AG04449 (cell line): ENCODE measurements around the gene GNG7.

ENCODE experiments used
- CTCF ChIA-PET: fragments of 350-600 bp; formaldehyde crosslinking; extraction: SDS; loops from one replicate; lab custom pipeline; 2021; ENCODE audit warnings: antibody characterized with exemption; lab: Yijun Ruan, JAX
- POLR2A ChIA-PET: fragments of 400-600, 350-600 bp; formaldehyde crosslinking; extraction: SDS; loops from one replicate; lab custom pipeline; 2020; ENCODE audit warnings: antibody characterized with exemption, inconsistent platforms; lab: Yijun Ruan, JAX
- DNase-seq: peaks from one replicate; pipeline ENCODE4 v3.0.0-alpha.2; 2010; ENCODE audit warnings: low read depth, low spot score
- H3K4me3 ChIP-seq: 2 replicates; pipeline ENCODE4 v1.5.1; 2011; ENCODE audit warnings: low read depth, mild to moderate bottlenecking, control low read depth, low read length
- CTCF ChIP-seq: IDR thresholded peaks from one replicate; pipeline ENCODE4 v1.5.1; 2011; ENCODE audit warnings: mild to moderate bottlenecking, moderate library complexity, low read length, control low read depth, inconsistent platforms; ENCODE audit not compliant: insufficient read depth; ENCODE audit errors: missing control alignments

The GNG7 gene

GRCh38 chr19:2551172-2551863 is 151.2 kb downstream of the GNG7 start:
- POLR2A ChIA-PET, result interaction anchor here (1.1 to 3.1 kb wide), 2 partner anchors 10 to 75 kb away, joined by 3 to 20 read pairs; partner anchors contain the start of gene GADD45B

GRCh38 chr19:2550431-2551171 is 151.9 kb downstream of the GNG7 start:
- CTCF ChIA-PET, result interaction anchor here (3.4 kb wide), 1 partner anchor 9 kb away, joined by 14 read pairs; no protein-coding TSS in a partner anchor
- no peak for TF ChIP-seq CTCF
- no peak for DNase-seq
- no peak overlapping the region for H3K4me3 ChIP-seq
- POLR2A ChIA-PET, result interaction anchor here (1.1 to 3.1 kb wide), 2 partner anchors 10 to 74 kb away, joined by 3 to 20 read pairs; partner anchors contain the start of gene GADD45B

More at GRCh38 chr19:2551172-2551863, 151.2 kb downstream of the GNG7 start:
- TF ChIP-seq CTCF, result no peak
- no peak for DNase-seq
- CTCF ChIA-PET, result interaction anchor here (1.3 to 3.4 kb wide), 2 partner anchors 10 to 28 kb away, joined by 4 to 14 read pairs; no protein-coding TSS in a partner anchor
- H3K4me3 ChIP-seq, result no peak overlapping the region

GRCh38 chr19:2549701-2550191 is 152.7 kb downstream of the GNG7 start:
- POLR2A ChIA-PET, result interaction anchor here (3.1 kb wide), 1 partner anchor 73 kb away, joined by 20 read pairs; the partner anchor contains the start of gene GADD45B

DNA sequence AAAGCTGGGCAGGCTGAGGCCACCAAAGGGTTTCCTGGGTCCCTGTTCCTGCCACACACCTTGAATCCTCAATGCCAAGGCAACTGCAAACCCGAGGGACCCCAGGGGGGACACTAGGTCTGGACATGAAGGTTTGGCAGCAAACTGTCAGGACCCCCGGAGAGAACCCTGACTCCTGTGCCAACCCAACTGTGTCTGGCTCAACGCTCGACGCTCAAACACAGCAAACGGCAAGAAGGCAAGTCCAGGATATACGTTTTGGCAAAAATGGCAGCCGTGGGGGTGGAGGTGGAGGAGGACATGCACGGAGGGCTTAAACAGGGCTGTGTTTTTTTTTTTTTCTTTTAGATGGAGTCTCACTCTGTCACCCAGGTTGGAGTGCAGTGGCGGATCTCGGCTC is 153.5 kb downstream of the GNG7 start:
- TF ChIP-seq CTCF, result no peak
- DNase-seq, result no peak
- ChIA-PET CTCF (no interaction called here), POLR2A (interaction anchor here (3.1 kb wide), 1 partner anchor 73 kb away, joined by 20 read pairs; the partner anchor contains the start of gene GADD45B)
- no peak overlapping the region for H3K4me3 ChIP-seq

More at GRCh38 chr19:2549701-2550191, 152.7 kb downstream of the GNG7 start:
- peak; percentile 72 for DNase-seq
- no peak for TF ChIP-seq CTCF
- CTCF ChIA-PET, result interaction anchor here (3.4 kb wide), 1 partner anchor 8 kb away, joined by 14 read pairs; no protein-coding TSS in a partner anchor
- no peak overlapping the region for H3K4me3 ChIP-seq

DNA sequence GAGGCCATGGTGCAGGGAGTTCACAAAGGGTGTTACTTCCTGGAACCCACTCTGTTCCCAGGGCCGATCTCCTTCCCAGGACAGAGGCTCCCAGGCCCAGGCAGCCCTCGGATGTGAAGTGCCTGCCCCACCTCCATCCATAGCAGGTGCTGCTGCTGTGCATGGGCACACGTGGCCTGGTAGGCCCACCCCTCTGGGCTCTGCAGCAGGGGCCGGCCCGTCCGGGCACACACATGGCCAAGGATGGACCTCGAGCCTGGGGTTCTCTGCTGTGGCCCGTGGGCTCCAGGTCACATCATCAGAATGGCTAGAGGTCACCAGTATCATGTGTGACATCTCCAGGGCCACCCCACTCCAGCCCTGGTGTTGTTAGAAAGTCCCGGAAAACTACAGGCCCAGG is 154.8 kb downstream of the GNG7 start:
- DNase-seq, result no peak
- TF ChIP-seq CTCF, result no peak
- ChIA-PET POLR2A (interaction anchor here (1.6 kb wide), 1 partner anchor 31 kb away, joined by 5 read pairs; no protein-coding TSS in a partner anchor), CTCF (interaction anchor here (0.9 kb wide), 1 partner anchor 44 kb away, joined by 3 read pairs; no protein-coding TSS in a partner anchor)
- H3K4me3 ChIP-seq, result no peak overlapping the region
